PC-9 (cell line): ENCODE data around the gene POTEC.
"Not testable (repeated sequence)": the region's sequence is repeated elsewhere in the genome, so short reads cannot be mapped to it uniquely, and the experiment has no call there.

ENCODE experiments used
- EZH2 ChIP-seq: fragments of 200-600 bp; sonication (generic); IDR thresholded peaks from 2 replicates; pipeline ENCODE4 v1.8.0; 2017; ENCODE audit warnings: antibody characterized with exemption, low read depth
- TF ChIP-seq, protein P1 (sequence below): fragments of 200-600 bp; sonication (generic); conservative IDR thresholded peaks from 2 replicates; pipeline ENCODE4 v1.6.1; 2017; ENCODE audit warnings: mixed run types, antibody characterized with exemption, mild to moderate bottlenecking, moderate library complexity

DNA sequence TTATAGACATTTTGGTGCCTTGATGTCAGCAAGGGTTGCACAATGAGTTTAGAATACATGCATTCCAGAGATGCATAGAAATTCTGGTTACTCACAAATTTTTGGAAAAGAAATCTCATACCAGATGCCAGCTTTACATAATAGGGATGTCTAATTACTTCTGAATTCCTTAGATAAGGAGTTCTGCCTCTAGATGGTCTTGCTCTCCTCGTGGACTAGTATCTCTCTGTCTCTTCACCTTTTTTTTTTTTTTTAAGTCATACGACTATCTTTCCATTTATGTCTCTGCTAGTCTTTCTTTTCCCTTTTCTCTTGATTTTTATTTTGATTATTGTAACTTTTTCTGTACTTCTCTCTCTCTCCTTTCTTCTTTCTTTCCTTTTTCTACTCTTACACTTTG, 16.1 kb upstream of the POTEC start:
- not testable (repeated sequence) for TF ChIP-seq EZH2
- TF ChIP-seq, protein P1, sequence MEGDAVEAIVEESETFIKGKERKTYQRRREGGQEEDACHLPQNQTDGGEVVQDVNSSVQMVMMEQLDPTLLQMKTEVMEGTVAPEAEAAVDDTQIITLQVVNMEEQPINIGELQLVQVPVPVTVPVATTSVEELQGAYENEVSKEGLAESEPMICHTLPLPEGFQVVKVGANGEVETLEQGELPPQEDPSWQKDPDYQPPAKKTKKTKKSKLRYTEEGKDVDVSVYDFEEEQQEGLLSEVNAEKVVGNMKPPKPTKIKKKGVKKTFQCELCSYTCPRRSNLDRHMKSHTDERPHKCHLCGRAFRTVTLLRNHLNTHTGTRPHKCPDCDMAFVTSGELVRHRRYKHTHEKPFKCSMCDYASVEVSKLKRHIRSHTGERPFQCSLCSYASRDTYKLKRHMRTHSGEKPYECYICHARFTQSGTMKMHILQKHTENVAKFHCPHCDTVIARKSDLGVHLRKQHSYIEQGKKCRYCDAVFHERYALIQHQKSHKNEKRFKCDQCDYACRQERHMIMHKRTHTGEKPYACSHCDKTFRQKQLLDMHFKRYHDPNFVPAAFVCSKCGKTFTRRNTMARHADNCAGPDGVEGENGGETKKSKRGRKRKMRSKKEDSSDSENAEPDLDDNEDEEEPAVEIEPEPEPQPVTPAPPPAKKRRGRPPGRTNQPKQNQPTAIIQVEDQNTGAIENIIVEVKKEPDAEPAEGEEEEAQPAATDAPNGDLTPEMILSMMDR: not testable (repeated sequence)
